Panc1 (cell line): ENCODE data around the gene ADAMTS2. TPM values are rescaled to one million over a fixed set of nuclear protein-coding genes. Genes with fewer than 3 reads are reported as not detected.
A peak's percentile ranks its signal among the peaks of the same experiment; 100 is the strongest.

Source experiments
- ATAC-seq: fragments of 200-7000 bp; cut with Tn5 transposase; 2 replicates; pipeline ENCODE4 v1.9.1; 2020; ENCODE audit warnings: mild to moderate bottlenecking, moderate library complexity
- BruUV-seq: library from RNA; stranded (reverse); fragments of 400-500 nt; replicated peaks from 2 replicates; lab custom pipeline; 2021; lab: Mats Ljungman, UMichigan
- CTCF ChIA-PET: fragments of 300-600 bp; sonication (Branson Sonifier 250); formaldehyde crosslinking; loops from one replicate; lab custom pipeline; 2022; ENCODE audit warnings: antibody characterized with exemption; lab: Charles Lee
- POLR2A ChIA-PET: fragments of 300-600 bp; sonication (Branson Sonifier 250); formaldehyde crosslinking; loops from one replicate; lab custom pipeline; 2022; ENCODE audit warnings: antibody characterized with exemption; lab: Charles Lee
- DNase-seq: peaks from one replicate; pipeline ENCODE4 v3.0.0-alpha.2; 2010; ENCODE audit warnings: low read depth, low spot score
- H3K27ac ChIP-seq: 2 replicates; pipeline ENCODE4 v1.5.1; 2011; ENCODE audit warnings: mild to moderate bottlenecking, low read length, inconsistent platforms
- H3K27me3 ChIP-seq: fragments of 200-500 bp; sonication (Bioruptor generic); 2 replicates; pipeline ENCODE4 v1.6.0; 2014; ENCODE audit warnings: low read length, inconsistent platforms; ENCODE audit not compliant: control insufficient read depth, insufficient read depth
- H3K36me3 ChIP-seq: fragments of 200-500 bp; sonication (Bioruptor generic); 2 replicates; pipeline ENCODE4 v1.5.1; 2014; ENCODE audit warnings: inconsistent platforms, mild to moderate bottlenecking, low read length, moderate library complexity; ENCODE audit not compliant: control insufficient read depth, insufficient read depth
- H3K4me1 ChIP-seq: 2 replicates; pipeline ENCODE4 v1.5.1; 2011; ENCODE audit warnings: inconsistent platforms, mild to moderate bottlenecking, low read length, moderate library complexity; ENCODE audit not compliant: control insufficient read depth, insufficient read depth
- H3K4me3 ChIP-seq, 2 experiments: 2 replicates each; pipeline ENCODE4 v1.5.1; 2011 to 2012; ENCODE audit warnings: low read depth in 2 of 2, low read length in 2 of 2, mild to moderate bottlenecking in 2 of 2, inconsistent platforms in 1 of 2, moderate library complexity in 1 of 2
- H3K9me3 ChIP-seq: fragments of 200-500 bp; sonication (Bioruptor generic); 2 replicates; pipeline ENCODE4 v1.5.1; 2014; ENCODE audit warnings: low read depth, mild to moderate bottlenecking, inconsistent platforms, low read length, moderate library complexity; ENCODE audit not compliant: control insufficient read depth, insufficient read depth
- CTCF ChIP-seq: fragments of 450-650 bp; IDR thresholded peaks from 2 replicates; pipeline ENCODE4 v1.5.1; 2017; ENCODE audit warnings: mild to moderate bottlenecking
- POLR2AphosphoS5 ChIP-seq: IDR thresholded peaks from 2 replicates; pipeline ENCODE4 v1.6.1; 2012; ENCODE audit warnings: mild to moderate bottlenecking, low read depth, low read length, moderate library complexity
- REST ChIP-seq, 2 experiments: IDR thresholded peaks; 2 replicates each; pipeline ENCODE4 v1.6.1; 2011 to 2012; ENCODE audit warnings: low read depth in 2 of 2, control low read depth in 1 of 2, low read length in 1 of 2, mild to moderate bottlenecking in 1 of 2, moderate library complexity in 1 of 2; ENCODE audit not compliant: insufficient read depth in 1 of 2
- SIN3A ChIP-seq: IDR thresholded peaks from 2 replicates; pipeline ENCODE4 v1.6.1; 2012; ENCODE audit warnings: low read depth, mild to moderate bottlenecking, low read length, moderate library complexity, borderline replicate concordance; ENCODE audit not compliant: insufficient read depth
- TCF7L2 ChIP-seq: IDR thresholded peaks from 2 replicates; pipeline ENCODE4 v1.6.1; 2011; ENCODE audit warnings: mild to moderate bottlenecking, low read depth, low read length, inconsistent platforms
- in situ Hi-C: cut with HindIII; loops from 2 replicates; pipeline ENCODE4 v1.10.0; 2016; ENCODE audit warnings: low sequenced_read_pairs, low pct_unique_long_range_greater_than_20kb
- intact Hi-C: fragments of 100-400 bp; cut with micrococcal nuclease; formaldehyde crosslinking; loops from one replicate; pipeline ENCODE4 v1.10.0; 2022; ENCODE audit not compliant: unreplicated experiment
- total RNA-seq: library from RNA; stranded (reverse); gene quantifications from one replicate; pipeline ENCODE4 v1.2.1, GENCODE V29; 2021; ENCODE audit not compliant: unreplicated experiment

The ADAMTS2 gene
- total RNA-seq, 1 experiment from 2014 or later = 0.13 TPM

GRCh38 chr5:179218943-179219330, 126.3 kb downstream of the ADAMTS2 start:
- 0 out of 2 replicates have a peak, but pooled peaks have one; percentile 15 for ATAC-seq
- peaks cover 2% of the 10 kb centered on the region; the same call in 1 of the 2 replicates for H3K27me3 ChIP-seq
- no peaks in the 10 kb centered on the region for H3K9me3 ChIP-seq
- TF ChIP-seq CTCF (no peak), POLR2AphosphoS5 (no peak), SIN3A (no peak), TCF7L2 (no peak), REST (IDR thresholded peaks at IDR 0.05; ENCODE audit: insufficient read depth in 1 of 2, low read depth in 2 of 2, low read length in 1 of 2) (no peak)
- ChIA-PET POLR2A (no interaction called here), CTCF (no interaction called here)
- no peak for DNase-seq
- H3K4me1 ChIP-seq = no peaks in the 10 kb centered on the region
- no peaks in the 10 kb centered on the region for H3K36me3 ChIP-seq
- intact Hi-C loops = no loop called here
- no peak overlapping the region for H3K4me3 ChIP-seq
- in situ Hi-C loops = no loop called here
- no TSS peak for BruUV-seq
- H3K27ac ChIP-seq = no peak overlapping the region

GRCh38 chr5:179217956-179218942, 127.0 kb downstream of the ADAMTS2 start:
- Histone ChIP-seq H3K4me1 (no peaks in the 10 kb centered on the region), H3K9me3 (no peaks in the 10 kb centered on the region), H3K27me3 (peaks cover 2% of the 10 kb centered on the region; the same call in 1 of the 2 replicates), H3K4me3 (no peak overlapping the region), H3K36me3 (no peaks in the 10 kb centered on the region), H3K27ac (no peak overlapping the region)
- in situ Hi-C loops = no loop called here
- DNase-seq = no peak
- BruUV-seq = no TSS peak
- intact Hi-C loops = no loop called here
- TF ChIP-seq REST (IDR thresholded peaks at IDR 0.05; ENCODE audit: insufficient read depth in 1 of 2, low read depth in 2 of 2, low read length in 1 of 2) (no peak), TCF7L2 (no peak), SIN3A (no peak), CTCF (no peak), POLR2AphosphoS5 (no peak)
- no peak for ATAC-seq
- ChIA-PET CTCF (interaction anchor here (0.6 kb wide), 1 partner anchor 816 kb away, joined by 4 read pairs; no protein-coding TSS in a partner anchor), POLR2A (no interaction called here)
